Stimulated activated CD8-positive, alpha-beta memory T cell treated with anti-CD3 and anti-CD28 coated beads, Interleukin-4, amount 100 ng/mL, for 24 hours (primary cell): ENCODE data around the gene H1-8.
"Not testable (repeated sequence)": the region's sequence is repeated elsewhere in the genome, so short reads cannot be mapped to it uniquely, and the experiment has no call there.

Source experiments
- DNase-seq: peaks from one replicate; pipeline ENCODE4 v3.0.0-alpha.2; 2020; ENCODE audit warnings: low read depth

The H1-8 gene

GRCh38 chr3:129533406-129533805 is 9.6 kb upstream of the H1-8 start:
- no peak for DNase-seq

- no peak for DNase-seq
Observed at GRCh38 chr3:129534428-129535027, 8.4 kb upstream of the H1-8 start.

GRCh38 chr3:129535075-129535474 is 7.9 kb upstream of the H1-8 start:
- DNase-seq: no peak

- DNase-seq: no peak
Observed at GRCh38 chr3:129536374-129536667, 6.7 kb upstream of the H1-8 start.

GRCh38 chr3:129536804-129537203 is 6.2 kb upstream of the H1-8 start:
- no peak for DNase-seq

GRCh38 chr3:129539206-129539605 is 3.8 kb upstream of the H1-8 start:
- no peak for DNase-seq

- DNase-seq: no peak
Observed at GRCh38 chr3:129540776-129541516, 2.0 kb upstream of the H1-8 start.

GRCh38 chr3:129542747-129543146 is 228 bp upstream of the H1-8 start:
- DNase-seq: no peak

- DNase-seq: no peak
Observed at GRCh38 chr3:129543999-129544398, 1.0 kb downstream of the H1-8 start.

- DNase-seq: not testable (repeated sequence)
Observed at GRCh38 chr3:129545951-129546350, 3.0 kb downstream of the H1-8 start.

- DNase-seq: no peak
Observed at GRCh38 chr3:129547241-129547640, 4.3 kb downstream of the H1-8 start.

- no peak for DNase-seq
Observed at GRCh38 chr3:129548104-129548965, 5.4 kb downstream of the H1-8 start.

- no peak for DNase-seq
Observed at GRCh38 chr3:129549006-129549800, 6.2 kb downstream of the H1-8 start.

GRCh38 chr3:129549805-129550204 is 6.8 kb downstream of the H1-8 start:
- no peak for DNase-seq

- DNase-seq: no peak
Observed at GRCh38 chr3:129552287-129553050, 9.5 kb downstream of the H1-8 start.

GRCh38 chr3:129553171-129553570 is 10.2 kb downstream of the H1-8 start:
- no peak for DNase-seq

- DNase-seq: no peak
Observed at GRCh38 chr3:129553719-129554118, 10.7 kb downstream of the H1-8 start.

- no peak for DNase-seq
Observed at GRCh38 chr3:129554356-129555152, 11.6 kb downstream of the H1-8 start.

- no peak for DNase-seq
Observed at GRCh38 chr3:129555153-129555550, 12.2 kb downstream of the H1-8 start.

- DNase-seq: no peak
Observed at GRCh38 chr3:129555616-129556357, 12.8 kb downstream of the H1-8 start.
